Stimulated activated CD8-positive, alpha-beta memory T cell treated with anti-CD3 and anti-CD28 coated beads, Interleukin-4, amount 100 ng/mL, for 24 hours (primary cell): Measurements from ENCODE around the gene LYRM4.
A peak's percentile ranks its signal among the peaks of the same experiment; 100 is the strongest.

Experiments
- DNase-seq: peaks from one replicate; pipeline ENCODE4 v3.0.0-alpha.2; 2020; ENCODE audit warnings: low read depth

Gene LYRM4

DNA sequence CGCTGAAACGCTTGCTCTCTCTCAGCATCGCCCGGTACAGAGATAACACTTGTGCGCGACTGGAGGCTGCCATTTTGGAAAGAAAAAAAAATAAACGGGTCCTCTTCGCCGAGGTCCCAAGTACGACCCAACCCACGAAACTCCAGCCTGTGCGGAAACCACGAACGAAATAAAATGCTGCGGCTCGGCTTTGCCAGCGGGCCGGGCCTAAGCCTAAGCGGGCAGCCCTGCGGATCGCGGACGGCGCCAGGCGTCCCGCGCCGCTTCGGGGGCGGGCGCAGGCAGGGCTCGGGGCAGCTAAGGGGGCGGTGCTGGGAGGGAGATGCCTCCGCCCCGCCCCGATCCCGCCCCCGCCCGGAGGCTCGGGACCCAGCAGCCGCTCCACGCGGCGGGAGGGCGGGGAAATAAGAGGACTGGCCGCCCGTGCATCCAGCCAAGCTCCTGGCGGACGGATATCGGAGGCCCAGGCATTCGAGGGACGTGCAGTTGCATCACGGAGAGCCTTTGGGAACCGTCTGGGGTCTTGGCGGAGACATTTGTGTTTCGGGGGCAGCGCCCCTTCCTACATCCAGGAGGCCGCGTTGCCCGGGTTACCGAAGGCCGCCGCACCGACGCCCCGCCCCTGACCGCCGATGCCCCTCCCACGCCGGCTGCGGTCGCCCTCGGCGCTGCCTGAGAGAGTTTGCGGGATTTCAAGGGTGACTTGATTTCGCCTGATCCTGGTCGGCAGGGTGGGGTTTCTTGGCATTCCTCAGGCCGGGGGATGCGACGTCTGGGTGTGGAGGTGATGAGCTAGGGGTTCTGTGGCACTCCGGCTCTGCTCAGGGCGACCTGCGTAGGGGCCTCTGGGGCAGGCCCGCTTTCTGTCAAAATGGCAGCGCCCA, at the start of gene LYRM4, which contains the start of gene FARS2:
Gene LYRM4, minus strand, starts transcription at position 290 of the 884 bp plus-strand sequence. Its CDS starts 217 bp downstream, at position 73.
Gene FARS2, plus strand, starts transcription at position 853 of the 884 bp plus-strand sequence.
- DNase-seq: peak; percentile 85

GRCh38 chr6:5308066-5308465, 47.3 kb upstream of the LYRM4 start:
- DNase-seq: no peak

DNA sequence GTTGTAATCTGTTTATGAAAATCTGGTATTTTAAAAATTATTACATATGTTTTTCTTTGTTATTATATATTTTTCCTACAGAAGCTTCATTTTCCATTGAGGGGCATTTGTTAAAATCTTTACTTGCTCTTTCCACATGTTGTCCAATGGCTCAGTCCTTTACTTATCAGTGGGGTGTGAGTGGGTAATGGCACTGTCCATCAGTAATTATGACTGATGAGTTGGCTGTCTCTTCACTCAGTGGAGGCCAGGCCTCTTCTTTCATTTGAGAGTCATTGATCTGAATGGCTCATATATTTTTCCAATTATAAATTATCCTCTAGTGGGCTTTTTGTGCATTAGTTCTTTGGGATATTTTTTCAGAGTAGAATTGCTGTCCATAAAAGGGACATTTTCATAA, 46.3 kb upstream of the LYRM4 start:
- no peak for DNase-seq

- DNase-seq: no peak
These were observed 45.3 kb upstream of the LYRM4 start for GRCh38 chr6:5305968-5306626.

DNA sequence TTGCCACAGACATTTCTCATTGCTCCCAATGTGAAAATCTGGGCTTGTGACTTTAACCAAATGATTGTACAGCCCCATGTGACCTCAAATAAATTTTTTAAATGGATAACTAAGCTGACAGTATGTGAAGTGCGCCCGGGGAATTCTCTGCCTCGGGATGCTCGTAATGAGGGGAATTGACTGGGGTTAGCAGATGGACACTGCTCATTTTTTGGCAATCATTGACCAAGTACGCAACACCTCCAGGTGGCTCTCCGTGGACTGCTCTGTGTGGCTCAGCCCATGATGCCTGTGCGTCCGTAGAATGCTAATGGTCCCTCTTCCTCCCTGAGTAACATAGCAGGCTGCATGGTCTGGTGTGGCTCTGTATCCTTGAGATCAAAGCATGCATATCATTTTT, 42.9 kb upstream of the LYRM4 start:
- no peak for DNase-seq

- DNase-seq: peak; percentile 30
These were observed 42.4 kb upstream of the LYRM4 start for GRCh38 chr6:5302995-5303622.

GRCh38 chr6:5302220-5302946, 41.6 kb upstream of the LYRM4 start:
- peak; percentile 16 for DNase-seq

- DNase-seq: no peak
These were observed 39.5 kb upstream of the LYRM4 start for GRCh38 chr6:5300206-5300764.

GRCh38 chr6:5295623-5296022, 34.9 kb upstream of the LYRM4 start:
- no peak for DNase-seq

- no peak for DNase-seq
These were observed 33.9 kb upstream of the LYRM4 start for GRCh38 chr6:5294392-5295211.

DNA sequence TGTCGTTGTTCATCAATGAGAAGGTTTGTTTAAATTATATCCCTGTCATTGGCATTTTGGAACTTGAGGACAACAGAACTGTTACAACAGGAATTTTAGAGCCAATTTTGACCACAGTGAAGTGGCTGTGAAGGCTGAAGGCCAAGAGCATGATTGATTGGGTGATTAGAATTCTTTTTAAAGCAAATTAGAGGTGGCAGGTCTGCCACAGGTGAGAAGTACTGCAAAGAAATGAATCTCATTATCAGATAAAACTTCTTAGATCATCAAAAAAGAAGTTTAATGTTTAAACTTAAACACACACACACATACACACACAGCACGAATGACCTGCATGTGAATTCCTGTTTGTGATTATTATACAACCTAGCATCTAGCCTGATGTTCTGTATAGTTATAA, 32.9 kb upstream of the LYRM4 start:
- no peak for DNase-seq

DNA sequence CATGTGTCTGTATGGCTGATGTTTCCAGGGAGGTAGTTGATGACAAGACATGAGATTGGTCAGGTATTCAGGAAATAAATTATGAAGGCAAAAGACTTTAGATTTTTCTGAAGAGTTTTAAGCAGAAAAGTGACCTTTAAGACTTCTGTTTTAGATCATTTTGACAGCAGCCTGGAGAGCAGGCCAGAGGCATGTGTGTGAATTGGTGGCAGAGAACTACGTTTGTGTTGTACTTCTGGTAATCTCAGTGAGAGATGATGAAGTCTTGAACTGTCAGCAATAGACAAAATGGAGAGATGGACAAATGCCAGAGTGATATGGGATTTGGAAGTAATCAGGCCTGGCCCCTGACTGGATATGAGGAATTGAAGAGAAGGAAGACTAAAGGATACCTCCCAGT, 31.4 kb upstream of the LYRM4 start:
- no peak for DNase-seq

DNA sequence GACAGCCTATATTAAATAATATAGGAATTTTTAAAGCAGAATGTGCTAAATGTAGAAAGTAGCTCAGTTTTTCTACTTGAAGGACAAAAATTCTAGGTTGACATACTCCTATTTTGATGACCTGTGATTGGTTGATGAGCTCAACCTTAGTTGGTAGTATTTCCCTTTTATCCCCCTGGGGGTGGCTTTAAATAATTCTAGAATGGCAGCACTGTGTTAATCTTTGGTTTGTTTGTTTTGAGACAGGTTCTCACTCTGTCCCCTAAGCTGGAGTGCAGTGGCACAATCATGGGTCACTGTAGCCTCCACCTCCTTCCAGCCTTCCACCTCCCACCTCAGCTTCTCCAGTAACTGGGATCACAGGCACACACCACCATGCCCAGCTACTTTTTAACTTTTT, 29.8 kb upstream of the LYRM4 start:
- no peak for DNase-seq

DNA sequence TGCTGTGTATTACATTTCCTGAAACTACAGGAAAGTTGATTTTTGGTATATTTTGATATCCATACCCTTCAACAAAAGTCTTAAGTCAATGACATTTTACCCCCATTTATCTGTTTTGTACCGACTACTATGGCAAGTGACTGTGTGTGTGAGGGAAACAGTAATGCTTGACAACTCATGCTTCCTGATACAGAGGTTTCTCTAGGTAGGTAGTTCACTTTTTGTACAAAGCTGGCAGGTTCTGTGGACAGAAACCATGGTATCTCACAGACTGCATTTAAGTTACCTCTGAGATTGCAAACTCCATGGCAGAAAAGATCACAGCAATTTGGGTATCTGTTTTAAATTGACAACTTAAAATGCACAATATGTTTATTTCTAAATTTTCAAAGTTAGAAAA, 29.3 kb upstream of the LYRM4 start:
- no peak for DNase-seq

- no peak for DNase-seq
These were observed 27.2 kb upstream of the LYRM4 start for GRCh38 chr6:5287966-5288297.

- no peak for DNase-seq
These were observed 26.6 kb upstream of the LYRM4 start for GRCh38 chr6:5287205-5287965.

GRCh38 chr6:5286780-5287179, 26.0 kb upstream of the LYRM4 start:
- DNase-seq: no peak

DNA sequence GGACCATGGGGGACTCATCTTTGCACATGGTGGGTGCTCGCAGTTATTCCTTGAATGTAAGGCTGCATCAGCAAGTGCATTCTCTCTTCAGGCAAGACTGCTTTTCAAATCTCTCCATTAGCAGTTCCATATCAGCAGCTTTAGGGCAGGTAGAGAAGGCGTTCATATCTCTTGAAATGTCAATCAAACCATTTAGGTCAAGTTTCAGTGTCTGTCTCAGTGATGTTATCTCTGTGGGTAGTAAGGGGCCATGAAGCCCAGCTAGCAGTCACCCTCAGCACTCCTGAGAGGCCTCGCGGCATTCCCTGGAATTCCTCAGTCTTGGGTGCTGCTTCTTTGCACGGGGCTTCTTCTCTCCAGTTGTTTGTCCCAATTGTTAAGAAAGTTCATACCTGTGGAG, 24.8 kb upstream of the LYRM4 start:
- no peak for DNase-seq

DNA sequence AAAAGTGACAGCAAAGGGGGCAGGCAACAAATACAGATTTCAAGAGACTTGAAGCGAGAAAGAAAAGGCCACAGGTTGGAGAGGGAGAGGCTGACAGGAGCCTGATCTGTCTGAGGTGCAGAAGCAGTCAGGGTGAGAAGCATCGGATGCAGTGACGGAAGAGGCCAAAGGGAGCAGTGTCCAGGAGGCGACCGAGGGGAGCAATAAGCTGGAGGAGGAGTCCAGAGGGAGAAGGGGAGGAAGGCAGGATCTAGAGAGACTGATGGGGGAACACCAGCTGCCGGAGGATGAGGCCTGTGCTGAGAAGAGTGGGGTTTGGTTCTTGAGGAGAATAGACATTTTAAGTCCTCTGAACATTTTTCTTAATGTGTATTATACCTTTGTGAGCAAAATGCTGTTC, 24.3 kb upstream of the LYRM4 start:
- no peak for DNase-seq

GRCh38 chr6:5282191-5282623, 21.5 kb upstream of the LYRM4 start:
- DNase-seq: no peak
